ENCODE measurements around the gene STPG1.

STPG1 gene

GRCh38 chr1:24441996-24442668 is 28.6 kb upstream of the STPG1 start:
- TF ChIP-seq, protein P1, sequence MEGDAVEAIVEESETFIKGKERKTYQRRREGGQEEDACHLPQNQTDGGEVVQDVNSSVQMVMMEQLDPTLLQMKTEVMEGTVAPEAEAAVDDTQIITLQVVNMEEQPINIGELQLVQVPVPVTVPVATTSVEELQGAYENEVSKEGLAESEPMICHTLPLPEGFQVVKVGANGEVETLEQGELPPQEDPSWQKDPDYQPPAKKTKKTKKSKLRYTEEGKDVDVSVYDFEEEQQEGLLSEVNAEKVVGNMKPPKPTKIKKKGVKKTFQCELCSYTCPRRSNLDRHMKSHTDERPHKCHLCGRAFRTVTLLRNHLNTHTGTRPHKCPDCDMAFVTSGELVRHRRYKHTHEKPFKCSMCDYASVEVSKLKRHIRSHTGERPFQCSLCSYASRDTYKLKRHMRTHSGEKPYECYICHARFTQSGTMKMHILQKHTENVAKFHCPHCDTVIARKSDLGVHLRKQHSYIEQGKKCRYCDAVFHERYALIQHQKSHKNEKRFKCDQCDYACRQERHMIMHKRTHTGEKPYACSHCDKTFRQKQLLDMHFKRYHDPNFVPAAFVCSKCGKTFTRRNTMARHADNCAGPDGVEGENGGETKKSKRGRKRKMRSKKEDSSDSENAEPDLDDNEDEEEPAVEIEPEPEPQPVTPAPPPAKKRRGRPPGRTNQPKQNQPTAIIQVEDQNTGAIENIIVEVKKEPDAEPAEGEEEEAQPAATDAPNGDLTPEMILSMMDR (IDR thresholded peaks at IDR 0.05; ENCODE audit: extremely low read depth, insufficient read depth, missing control alignments) = no peak
- in situ Hi-C loops (cut with MboI; ENCODE audit: low pct_unique_long_range_greater_than_20kb, low sequenced_read_pairs, unreplicated experiment) = no loop called here
- no peak for DNase-seq (ENCODE audit: low spot score)

DNA sequence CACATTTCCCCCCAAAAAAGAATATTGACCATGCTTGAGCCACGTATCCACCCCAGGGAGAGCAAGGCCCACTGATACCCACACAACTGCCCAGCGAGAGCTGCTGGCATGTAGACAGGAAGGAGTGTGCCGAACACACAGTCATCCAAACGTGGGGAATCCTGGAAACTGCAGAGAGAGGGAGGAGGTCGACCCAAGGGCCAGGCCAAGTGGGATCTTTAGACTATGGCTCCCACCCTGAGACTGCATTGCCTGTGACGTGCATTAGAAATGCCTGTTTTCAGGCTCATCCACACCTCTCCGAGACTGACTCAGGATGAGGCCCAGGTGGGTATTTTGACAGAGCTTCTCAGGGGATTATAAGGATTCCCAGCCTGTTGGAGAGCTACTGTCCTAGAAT is 27.9 kb upstream of the STPG1 start:
- in situ Hi-C loops (cut with MboI; ENCODE audit: low pct_unique_long_range_greater_than_20kb, low sequenced_read_pairs, unreplicated experiment) = no loop called here
- no peak for DNase-seq (ENCODE audit: low spot score)

DNA sequence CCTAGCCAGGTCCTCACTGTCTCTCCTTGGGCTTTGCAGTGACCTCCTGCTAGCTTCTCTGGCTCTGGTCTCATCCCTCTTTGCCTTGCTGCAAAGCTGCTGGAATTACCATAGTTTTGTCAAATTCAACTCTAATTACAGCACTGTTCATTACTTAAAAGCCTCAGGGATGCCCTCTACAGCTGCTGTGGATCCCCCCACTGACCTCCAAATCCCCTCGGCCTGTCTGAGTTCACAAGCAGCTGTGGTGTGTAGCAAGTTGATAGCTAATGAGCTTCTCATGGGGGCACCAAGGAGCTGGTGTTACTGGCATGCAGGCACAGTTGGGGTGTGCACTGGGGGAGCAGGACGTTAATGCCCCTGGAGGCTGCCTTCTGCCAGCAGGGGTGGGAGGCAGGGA is 26.9 kb upstream of the STPG1 start:
- TF ChIP-seq, protein P1 (IDR thresholded peaks at IDR 0.05; ENCODE audit: extremely low read depth, insufficient read depth, missing control alignments) = no peak
- in situ Hi-C loops (cut with MboI; ENCODE audit: low pct_unique_long_range_greater_than_20kb, low sequenced_read_pairs, unreplicated experiment) = no loop called here
- DNase-seq (ENCODE audit: low spot score) = no peak

More for the DNA sequence above, 27.9 kb upstream of the STPG1 start:
- TF ChIP-seq, protein P1 (IDR thresholded peaks at IDR 0.05; ENCODE audit: extremely low read depth, insufficient read depth, missing control alignments) = no peak

DNA sequence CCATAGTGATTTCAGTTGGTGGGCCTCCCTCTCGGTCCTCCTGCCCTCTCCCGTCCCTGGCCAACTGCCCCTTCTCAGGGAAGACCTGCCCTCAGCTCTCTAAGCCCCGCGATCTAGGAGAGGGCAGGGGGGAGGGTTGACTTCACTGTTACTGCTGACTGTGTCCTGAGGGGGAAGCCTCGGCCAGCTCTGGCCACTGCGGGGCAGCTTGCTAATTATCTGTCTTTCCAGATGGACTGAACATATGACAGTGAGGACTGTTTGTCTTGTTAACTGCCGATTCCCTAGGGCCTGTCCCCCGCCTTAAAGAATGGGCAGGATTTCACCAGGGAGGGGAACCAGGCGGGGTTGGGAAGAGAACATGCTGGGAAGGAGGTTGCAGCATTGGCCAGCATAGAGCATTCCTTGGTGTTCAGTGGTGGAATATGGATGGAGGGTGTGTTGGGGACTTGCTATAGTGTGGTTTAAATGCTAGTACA is 24.9 kb upstream of the STPG1 start:
- TF ChIP-seq, protein P1 (IDR thresholded peaks at IDR 0.05; ENCODE audit: extremely low read depth, insufficient read depth, missing control alignments) = no peak
- in situ Hi-C loops (cut with MboI; ENCODE audit: low pct_unique_long_range_greater_than_20kb, low sequenced_read_pairs, unreplicated experiment) = no loop called here
- DNase-seq (ENCODE audit: low spot score) = no peak

- in situ Hi-C loops (cut with MboI; ENCODE audit: low pct_unique_long_range_greater_than_20kb, low sequenced_read_pairs, unreplicated experiment) = no loop called here
- TF ChIP-seq, protein P1 (IDR thresholded peaks at IDR 0.05; ENCODE audit: extremely low read depth, insufficient read depth, missing control alignments) = no peak
- DNase-seq (ENCODE audit: low spot score) = no peak
Observed at GRCh38 chr1:24437631-24438396, 24.2 kb upstream of the STPG1 start.

GRCh38 chr1:24435782-24436365 is 22.3 kb upstream of the STPG1 start:
- in situ Hi-C loops (cut with MboI; ENCODE audit: low pct_unique_long_range_greater_than_20kb, low sequenced_read_pairs, unreplicated experiment) = no loop called here
- TF ChIP-seq, protein P1 (IDR thresholded peaks at IDR 0.05; ENCODE audit: extremely low read depth, insufficient read depth, missing control alignments) = no peak
- no peak for DNase-seq (ENCODE audit: low spot score)
